OCI-LY3 (cell line): ENCODE data around the gene HEMGN.

ENCODE experiments used
- H2AFZ ChIP-seq: fragments of 200-600, 300-600 bp; shearing (Covaris generic); 2 replicates; pipeline ENCODE4 v1.6.0; 2014; ENCODE audit warnings: antibody characterized with exemption, low read depth, low read length
- H3K27ac ChIP-seq: fragments of 200-600, 300-600 bp; sonication (generic); 2 replicates; pipeline ENCODE4 v1.5.1; 2014; ENCODE audit warnings: mild to moderate bottlenecking, low read length, moderate library complexity, mixed read lengths
- H3K27me3 ChIP-seq: fragments of 200-600, 300-600 bp; sonication (generic); 2 replicates; pipeline ENCODE4 v1.6.1; 2014; ENCODE audit warnings: low read depth, low read length, mixed read lengths
- H3K36me3 ChIP-seq: fragments of 200-600, 300-600 bp; sonication (generic); replicated peaks from 2 replicates; pipeline ENCODE3; 2014; ENCODE audit warnings: low read depth, low read length, mixed read lengths
- H3K4me1 ChIP-seq: fragments of 300-600, 200-600 bp; sonication (generic); 2 replicates; pipeline ENCODE4 v1.6.1; 2014; ENCODE audit warnings: low read length, mixed read lengths
- H3K4me2 ChIP-seq: fragments of 200-600, 300-600 bp; sonication (generic); 2 replicates; pipeline ENCODE4 v1.6.1; 2014; ENCODE audit warnings: low read length, mixed read lengths
- H3K4me3 ChIP-seq: fragments of 300-600, 200-600 bp; sonication (generic); 2 replicates; pipeline ENCODE4 v1.5.1; 2014; ENCODE audit warnings: antibody characterized with exemption, mild to moderate bottlenecking, low read length, moderate library complexity
- H3K79me2 ChIP-seq: fragments of 300-600, 200-600 bp; shearing (Covaris generic); 2 replicates; pipeline ENCODE4 v1.6.1; 2014; ENCODE audit warnings: mild to moderate bottlenecking, low read length, mixed read lengths
- H3K9ac ChIP-seq: fragments of 300-600, 200-600 bp; shearing (Covaris generic); 2 replicates; pipeline ENCODE4 v1.6.0; 2014; ENCODE audit warnings: mild to moderate bottlenecking, low read length, moderate library complexity
- H3K9me3 ChIP-seq: fragments of 200-600, 300-600 bp; shearing (Covaris generic); 2 replicates; pipeline ENCODE4 v1.6.1; 2014; ENCODE audit warnings: low read length, mixed read lengths; ENCODE audit not compliant: insufficient read depth
- H4K20me1 ChIP-seq: fragments of 200-600, 300-600 bp; sonication (generic); 2 replicates; pipeline ENCODE4 v1.6.1; 2016; ENCODE audit warnings: low read length, mixed read lengths; ENCODE audit not compliant: insufficient read depth
- EZH2phosphoT487 ChIP-seq: fragments of 200-600 bp; shearing (Covaris generic); IDR thresholded peaks from 2 replicates; pipeline ENCODE4 v1.6.1; 2018; ENCODE audit warnings: antibody characterized with exemption, mixed run types, low read depth
- TF ChIP-seq, protein P1 (sequence below): fragments of 200-600, 300-600 bp; sonication (generic); IDR thresholded peaks from 2 replicates; pipeline ENCODE4 v1.5.1; 2014; ENCODE audit warnings: antibody characterized with exemption, low read length, low read depth

The HEMGN gene

GRCh38 chr9:97964901-97965300 is 26.9 kb upstream of the HEMGN start:
- no peak overlapping the region for H3K4me3 ChIP-seq
- no peaks in the 10 kb centered on the region for H3K36me3 ChIP-seq
- no peaks in the 10 kb centered on the region for H3K79me2 ChIP-seq
- no peak overlapping the region for H3K27ac ChIP-seq
- H2AFZ ChIP-seq = no peak overlapping the region
- H4K20me1 ChIP-seq = no peaks in the 10 kb centered on the region
- H3K9me3 ChIP-seq = no peaks in the 10 kb centered on the region
- H3K9ac ChIP-seq = no peak overlapping the region
- H3K27me3 ChIP-seq = 0 out of 2 replicates have a peak, but pooled peaks cover 3% of the 10 kb centered on the region
- H3K4me2 ChIP-seq = no peak overlapping the region
- TF ChIP-seq EZH2phosphoT487 = no peak
- TF ChIP-seq, protein P1, sequence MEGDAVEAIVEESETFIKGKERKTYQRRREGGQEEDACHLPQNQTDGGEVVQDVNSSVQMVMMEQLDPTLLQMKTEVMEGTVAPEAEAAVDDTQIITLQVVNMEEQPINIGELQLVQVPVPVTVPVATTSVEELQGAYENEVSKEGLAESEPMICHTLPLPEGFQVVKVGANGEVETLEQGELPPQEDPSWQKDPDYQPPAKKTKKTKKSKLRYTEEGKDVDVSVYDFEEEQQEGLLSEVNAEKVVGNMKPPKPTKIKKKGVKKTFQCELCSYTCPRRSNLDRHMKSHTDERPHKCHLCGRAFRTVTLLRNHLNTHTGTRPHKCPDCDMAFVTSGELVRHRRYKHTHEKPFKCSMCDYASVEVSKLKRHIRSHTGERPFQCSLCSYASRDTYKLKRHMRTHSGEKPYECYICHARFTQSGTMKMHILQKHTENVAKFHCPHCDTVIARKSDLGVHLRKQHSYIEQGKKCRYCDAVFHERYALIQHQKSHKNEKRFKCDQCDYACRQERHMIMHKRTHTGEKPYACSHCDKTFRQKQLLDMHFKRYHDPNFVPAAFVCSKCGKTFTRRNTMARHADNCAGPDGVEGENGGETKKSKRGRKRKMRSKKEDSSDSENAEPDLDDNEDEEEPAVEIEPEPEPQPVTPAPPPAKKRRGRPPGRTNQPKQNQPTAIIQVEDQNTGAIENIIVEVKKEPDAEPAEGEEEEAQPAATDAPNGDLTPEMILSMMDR = no peak
- H3K4me1 ChIP-seq = no peaks in the 10 kb centered on the region

DNA sequence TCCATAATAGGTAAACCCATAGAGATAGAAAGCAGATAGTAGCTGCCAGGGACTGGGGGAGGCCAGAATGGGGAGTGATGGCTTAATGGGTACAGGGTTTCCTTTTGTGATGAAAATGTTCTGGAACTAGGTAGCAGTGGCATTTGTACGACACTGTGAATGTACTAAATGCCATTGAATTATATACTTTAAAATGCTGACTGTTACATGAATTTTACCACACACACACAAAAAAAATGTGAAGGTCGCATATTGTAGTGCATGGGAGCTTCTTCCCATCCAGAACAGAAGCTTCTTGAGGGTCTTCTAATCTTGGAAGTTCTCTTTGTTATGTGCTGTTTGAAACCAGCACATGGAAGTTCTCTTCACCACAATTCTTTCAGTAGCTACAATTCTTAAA is 25.3 kb upstream of the HEMGN start:
- Histone ChIP-seq H4K20me1 (no peaks in the 10 kb centered on the region), H3K27me3 (0 out of 2 replicates have a peak, but pooled peaks cover 3% of the 10 kb centered on the region), H3K4me1 (no peaks in the 10 kb centered on the region), H3K4me3 (no peak overlapping the region), H3K9ac (no peak overlapping the region), H3K9me3 (no peaks in the 10 kb centered on the region), H3K4me2 (no peak overlapping the region), H3K36me3 (no peaks in the 10 kb centered on the region), H2AFZ (no peak overlapping the region), H3K79me2 (no peaks in the 10 kb centered on the region), H3K27ac (no peak overlapping the region)
- no peak for TF ChIP-seq EZH2phosphoT487
- TF ChIP-seq, protein P1 = no peak

DNA sequence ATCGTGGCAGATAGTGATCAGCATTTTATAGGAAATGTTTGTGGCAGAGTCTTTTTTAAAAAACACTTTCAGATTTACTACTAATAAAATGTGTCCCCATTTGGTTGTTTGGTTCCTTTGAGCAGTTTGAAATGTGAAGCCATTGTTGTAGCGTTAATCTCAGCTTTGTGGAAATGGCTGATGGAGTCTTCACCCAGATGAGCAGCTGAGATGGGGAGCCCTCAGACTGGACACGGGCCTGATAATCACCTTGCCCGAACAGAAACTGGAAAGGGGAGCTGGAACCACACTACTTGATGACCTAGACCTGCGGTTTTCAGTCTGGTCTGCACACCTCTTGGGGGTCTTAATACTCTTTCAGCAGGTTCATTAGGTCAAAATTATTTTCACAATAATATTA is 24.6 kb upstream of the HEMGN start:
- H3K9ac ChIP-seq = no peak overlapping the region
- H3K4me3 ChIP-seq = no peak overlapping the region
- H3K4me2 ChIP-seq = no peak overlapping the region
- H3K27ac ChIP-seq = no peak overlapping the region
- H3K9me3 ChIP-seq = no peaks in the 10 kb centered on the region
- no peak for TF ChIP-seq EZH2phosphoT487
- TF ChIP-seq, protein P1 = no peak
- H4K20me1 ChIP-seq = no peaks in the 10 kb centered on the region
- no peak overlapping the region for H2AFZ ChIP-seq
- H3K79me2 ChIP-seq = no peaks in the 10 kb centered on the region
- H3K27me3 ChIP-seq = 0 out of 2 replicates have a peak, but pooled peaks cover 3% of the 10 kb centered on the region
- no peaks in the 10 kb centered on the region for H3K36me3 ChIP-seq
- no peaks in the 10 kb centered on the region for H3K4me1 ChIP-seq

DNA sequence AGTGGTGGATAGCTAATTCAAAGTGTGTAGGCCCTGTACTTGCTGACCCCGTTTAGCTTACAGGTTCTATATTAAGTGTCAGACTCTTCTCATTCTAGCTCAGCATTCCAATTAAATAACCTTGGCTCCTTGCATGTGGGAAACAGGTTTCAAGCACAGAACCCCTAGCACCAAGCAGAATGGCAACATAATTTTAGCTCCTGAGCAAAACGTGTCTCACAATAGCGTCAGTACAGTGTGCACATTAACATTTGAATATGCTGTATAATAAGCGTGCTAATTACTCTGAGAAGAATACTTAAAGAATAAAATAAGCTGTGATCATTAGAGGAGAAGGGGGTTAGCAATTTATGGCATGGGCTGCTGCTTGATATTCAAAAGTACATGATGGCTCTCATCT is 24.2 kb upstream of the HEMGN start:
- Histone ChIP-seq H3K9me3 (no peaks in the 10 kb centered on the region), H3K27ac (no peak overlapping the region), H3K79me2 (no peaks in the 10 kb centered on the region), H3K27me3 (0 out of 2 replicates have a peak, but pooled peaks cover 3% of the 10 kb centered on the region), H3K4me1 (no peaks in the 10 kb centered on the region), H2AFZ (no peak overlapping the region), H4K20me1 (no peaks in the 10 kb centered on the region), H3K4me3 (no peak overlapping the region), H3K36me3 (no peaks in the 10 kb centered on the region), H3K9ac (no peak overlapping the region), H3K4me2 (no peak overlapping the region)
- TF ChIP-seq, protein P1 = no peak
- no peak for TF ChIP-seq EZH2phosphoT487
